Measurements from ENCODE around the gene SPTBN5. TPM values are rescaled to one million over a fixed set of nuclear protein-coding genes. Genes with fewer than 3 reads are reported as not detected.

Gene SPTBN5
- total RNA-seq, 1 experiment from 2014 or later: 0.96 TPM

DNA sequence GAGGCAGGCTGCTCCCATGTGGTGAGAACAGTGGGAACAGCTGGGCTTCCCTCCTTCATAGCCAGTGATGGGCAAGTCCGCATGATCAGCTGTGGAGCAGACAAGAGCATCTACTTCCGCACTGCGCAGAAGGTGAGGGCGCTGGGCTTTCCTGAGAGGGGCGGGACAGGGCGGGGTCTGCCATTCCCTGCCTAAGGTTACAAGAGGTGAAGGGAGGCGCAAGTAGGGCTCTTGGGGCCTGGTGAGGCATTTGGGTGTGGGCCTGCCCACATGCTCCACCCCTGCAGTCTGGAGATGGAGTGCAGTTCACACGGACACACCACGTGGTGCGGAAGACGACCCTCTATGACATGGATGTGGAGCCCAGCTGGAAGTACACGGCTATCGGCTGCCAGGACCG is 76.5 kb downstream of the SPTBN5 start:
- CTCF ChIA-PET: no interaction called here
- Histone ChIP-seq H3K79me2 (ENCODE audit: insufficient read depth, low read length) (no peaks in the 10 kb centered on the region), H3K27ac (ENCODE audit: low read depth, low read length) (no peak overlapping the region), H4K20me1 (ENCODE audit: insufficient read depth) (no peaks in the 10 kb centered on the region), H3K4me3 (replicated peaks in 1 of 2; ENCODE audit: low read depth in 1 of 2, low read length in 2 of 2) (no peak overlapping the region), H3K36me3 (ENCODE audit: control insufficient read depth in 1 of 2, insufficient read depth in 2 of 2, low read length in 2 of 2) (peaks cover 6 to 9% of the 10 kb centered on the region in 2 experiments; a peak in 3 of 4 replicates), H2AFZ (ENCODE audit: low read depth, low read length, poor library complexity, severe bottlenecking) (no peak overlapping the region), H3K9me3 (ENCODE audit: control insufficient read depth in 1 of 2, insufficient read depth in 1 of 2, low read depth in 1 of 2, low read length in 2 of 2) (no peaks in the 10 kb centered on the region), H3K4me2 (ENCODE audit: low read length) (no peak overlapping the region), H3K27me3 (ENCODE audit: insufficient read depth, low read length) (no peaks in the 10 kb centered on the region), H3K4me1 (ENCODE audit: control insufficient read depth in 1 of 2, insufficient read depth in 2 of 2, low read length in 2 of 2) (no peaks in the 10 kb centered on the region), H3K9ac (ENCODE audit: low read length) (no peak overlapping the region), H3K9me2 (ENCODE audit: insufficient read depth) (no peaks in the 10 kb centered on the region)
- BruUV-seq (replicated peaks): no TSS peak
- TF ChIP-seq ZNF274 (IDR thresholded peaks at IDR 0.05; ENCODE audit: low read depth, low read length): no peak
- no peak for TF ChIP-seq FOSL1 (IDR thresholded peaks at IDR 0.05; ENCODE audit: low read depth)
- TF ChIP-seq EZH2phosphoT487 (IDR thresholded peaks at IDR 0.05; ENCODE audit: borderline replicate concordance): no peak
- TF ChIP-seq, protein P1, sequence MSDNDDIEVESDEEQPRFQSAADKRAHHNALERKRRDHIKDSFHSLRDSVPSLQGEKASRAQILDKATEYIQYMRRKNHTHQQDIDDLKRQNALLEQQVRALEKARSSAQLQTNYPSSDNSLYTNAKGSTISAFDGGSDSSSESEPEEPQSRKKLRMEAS (IDR thresholded peaks at IDR 0.05): no peak
- POLR2A ChIA-PET: no interaction called here
- DNase-seq (ENCODE audit: low read depth, low spot score) (no peak), ATAC-seq (no peak)
- RAD21 ChIA-PET (ENCODE audit: low non-redundant PET in 1 of 2, low total read pairs in 2 of 2, uncharacterized antibody in 2 of 2, unreplicated experiment in 2 of 2): no interaction called here
- intact Hi-C loops (cut with micrococcal nuclease): no loop called here

DNA sequence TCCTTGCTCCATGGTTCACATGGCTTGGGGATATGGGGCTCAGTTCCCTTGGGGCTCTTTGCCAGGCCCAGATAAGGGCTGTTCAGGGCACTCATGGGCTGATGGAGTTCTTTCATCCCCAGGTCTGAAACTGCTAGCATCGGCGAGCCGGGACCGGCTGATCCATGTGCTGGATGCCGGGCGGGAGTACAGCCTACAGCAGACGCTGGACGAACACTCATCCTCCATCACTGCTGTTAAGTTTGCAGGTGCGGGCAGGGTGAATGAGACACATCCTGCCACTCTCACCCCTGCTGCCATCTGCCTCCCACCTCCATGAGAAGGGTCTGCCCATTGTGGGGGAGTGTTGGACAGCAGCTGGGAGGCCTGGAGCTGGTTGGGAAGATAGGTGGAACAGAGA is 77.1 kb downstream of the SPTBN5 start:
- no peak for ATAC-seq
- H3K4me1 ChIP-seq (ENCODE audit: control insufficient read depth in 1 of 2, insufficient read depth in 2 of 2, low read length in 2 of 2): no peaks in the 10 kb centered on the region
- RAD21 ChIA-PET (ENCODE audit: low non-redundant PET in 1 of 2, low total read pairs in 2 of 2, uncharacterized antibody in 2 of 2, unreplicated experiment in 2 of 2): no interaction called here
- H3K9ac ChIP-seq (ENCODE audit: low read length): no peak overlapping the region
- H4K20me1 ChIP-seq (ENCODE audit: insufficient read depth): no peaks in the 10 kb centered on the region
- no peak for DNase-seq (ENCODE audit: low read depth, low spot score)
- H3K79me2 ChIP-seq (ENCODE audit: insufficient read depth, low read length): no peaks in the 10 kb centered on the region
- no peak overlapping the region for H3K27ac ChIP-seq (ENCODE audit: low read depth, low read length)
- no TSS peak for BruUV-seq (replicated peaks)
- no peak overlapping the region for H3K4me2 ChIP-seq (ENCODE audit: low read length)
- no peak overlapping the region for H2AFZ ChIP-seq (ENCODE audit: low read depth, low read length, poor library complexity, severe bottlenecking)
- intact Hi-C loops (cut with micrococcal nuclease): no loop called here
- H3K27me3 ChIP-seq (ENCODE audit: insufficient read depth, low read length): no peaks in the 10 kb centered on the region
- H3K9me3 ChIP-seq (ENCODE audit: control insufficient read depth in 1 of 2, insufficient read depth in 1 of 2, low read depth in 1 of 2, low read length in 2 of 2): no peaks in the 10 kb centered on the region
- H3K36me3 ChIP-seq (ENCODE audit: control insufficient read depth in 1 of 2, insufficient read depth in 2 of 2, low read length in 2 of 2): peaks cover 3 to 9% of the 10 kb centered on the region in 2 experiments; a peak in 2 of 4 replicates
- POLR2A ChIA-PET: no interaction called here
- no peak overlapping the region for H3K4me3 ChIP-seq (replicated peaks in 1 of 2; ENCODE audit: low read depth in 1 of 2, low read length in 2 of 2)
- CTCF ChIA-PET: no interaction called here
- H3K9me2 ChIP-seq (ENCODE audit: insufficient read depth): no peaks in the 10 kb centered on the region
- TF ChIP-seq, protein P2, sequence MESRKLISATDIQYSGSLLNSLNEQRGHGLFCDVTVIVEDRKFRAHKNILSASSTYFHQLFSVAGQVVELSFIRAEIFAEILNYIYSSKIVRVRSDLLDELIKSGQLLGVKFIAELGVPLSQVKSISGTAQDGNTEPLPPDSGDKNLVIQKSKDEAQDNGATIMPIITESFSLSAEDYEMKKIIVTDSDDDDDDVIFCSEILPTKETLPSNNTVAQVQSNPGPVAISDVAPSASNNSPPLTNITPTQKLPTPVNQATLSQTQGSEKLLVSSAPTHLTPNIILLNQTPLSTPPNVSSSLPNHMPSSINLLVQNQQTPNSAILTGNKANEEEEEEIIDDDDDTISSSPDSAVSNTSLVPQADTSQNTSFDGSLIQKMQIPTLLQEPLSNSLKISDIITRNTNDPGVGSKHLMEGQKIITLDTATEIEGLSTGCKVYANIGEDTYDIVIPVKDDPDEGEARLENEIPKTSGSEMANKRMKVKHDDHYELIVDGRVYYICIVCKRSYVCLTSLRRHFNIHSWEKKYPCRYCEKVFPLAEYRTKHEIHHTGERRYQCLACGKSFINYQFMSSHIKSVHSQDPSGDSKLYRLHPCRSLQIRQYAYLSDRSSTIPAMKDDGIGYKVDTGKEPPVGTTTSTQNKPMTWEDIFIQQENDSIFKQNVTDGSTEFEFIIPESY (IDR thresholded peaks at IDR 0.05; ENCODE audit: extremely low read depth, insufficient replicate concordance, low read length): no peak
- TF ChIP-seq SRF (IDR thresholded peaks at IDR 0.05; ENCODE audit: low read depth): no peak
- no peak for TF ChIP-seq RAD21 (IDR thresholded peaks at IDR 0.05; ENCODE audit: low read depth)
- TF ChIP-seq TCF7L2 (IDR thresholded peaks at IDR 0.05; ENCODE audit: borderline replicate concordance, extremely low read depth, insufficient read depth, insufficient read length): no peak
- no peak for TF ChIP-seq CBX3 (IDR thresholded peaks at IDR 0.05; ENCODE audit: low read depth)
- TF ChIP-seq CEBPB (IDR thresholded peaks at IDR 0.05; ENCODE audit: low read depth): no peak
- TF ChIP-seq POLR2A (IDR thresholded peaks at IDR 0.05; ENCODE audit: borderline replicate concordance, extremely low read depth, insufficient read depth, insufficient read length): no peak
- TF ChIP-seq SP1 (IDR thresholded peaks at IDR 0.05; ENCODE audit: low read depth): no peak
- no peak for TF ChIP-seq EZH2phosphoT487 (IDR thresholded peaks at IDR 0.05; ENCODE audit: borderline replicate concordance)
- no peak for TF ChIP-seq EGR1 (IDR thresholded peaks at IDR 0.05; ENCODE audit: low read depth)
- TF ChIP-seq, protein P3, sequence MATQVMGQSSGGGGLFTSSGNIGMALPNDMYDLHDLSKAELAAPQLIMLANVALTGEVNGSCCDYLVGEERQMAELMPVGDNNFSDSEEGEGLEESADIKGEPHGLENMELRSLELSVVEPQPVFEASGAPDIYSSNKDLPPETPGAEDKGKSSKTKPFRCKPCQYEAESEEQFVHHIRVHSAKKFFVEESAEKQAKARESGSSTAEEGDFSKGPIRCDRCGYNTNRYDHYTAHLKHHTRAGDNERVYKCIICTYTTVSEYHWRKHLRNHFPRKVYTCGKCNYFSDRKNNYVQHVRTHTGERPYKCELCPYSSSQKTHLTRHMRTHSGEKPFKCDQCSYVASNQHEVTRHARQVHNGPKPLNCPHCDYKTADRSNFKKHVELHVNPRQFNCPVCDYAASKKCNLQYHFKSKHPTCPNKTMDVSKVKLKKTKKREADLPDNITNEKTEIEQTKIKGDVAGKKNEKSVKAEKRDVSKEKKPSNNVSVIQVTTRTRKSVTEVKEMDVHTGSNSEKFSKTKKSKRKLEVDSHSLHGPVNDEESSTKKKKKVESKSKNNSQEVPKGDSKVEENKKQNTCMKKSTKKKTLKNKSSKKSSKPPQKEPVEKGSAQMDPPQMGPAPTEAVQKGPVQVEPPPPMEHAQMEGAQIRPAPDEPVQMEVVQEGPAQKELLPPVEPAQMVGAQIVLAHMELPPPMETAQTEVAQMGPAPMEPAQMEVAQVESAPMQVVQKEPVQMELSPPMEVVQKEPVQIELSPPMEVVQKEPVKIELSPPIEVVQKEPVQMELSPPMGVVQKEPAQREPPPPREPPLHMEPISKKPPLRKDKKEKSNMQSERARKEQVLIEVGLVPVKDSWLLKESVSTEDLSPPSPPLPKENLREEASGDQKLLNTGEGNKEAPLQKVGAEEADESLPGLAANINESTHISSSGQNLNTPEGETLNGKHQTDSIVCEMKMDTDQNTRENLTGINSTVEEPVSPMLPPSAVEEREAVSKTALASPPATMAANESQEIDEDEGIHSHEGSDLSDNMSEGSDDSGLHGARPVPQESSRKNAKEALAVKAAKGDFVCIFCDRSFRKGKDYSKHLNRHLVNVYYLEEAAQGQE (IDR thresholded peaks at IDR 0.05; ENCODE audit: low read depth): no peak
- no peak for TF ChIP-seq SIN3A (IDR thresholded peaks at IDR 0.05; ENCODE audit: low read depth)
- no peak for TF ChIP-seq ZFX (IDR thresholded peaks at IDR 0.05)
- no peak for TF ChIP-seq YY1 (IDR thresholded peaks at IDR 0.05; ENCODE audit: extremely low read depth, insufficient replicate concordance, low read depth, low read length)
- no peak for TF ChIP-seq JUND (IDR thresholded peaks at IDR 0.05)
- TF ChIP-seq FOSL1 (IDR thresholded peaks at IDR 0.05; ENCODE audit: low read depth): no peak

All from HCT116 (cell line).